ENCODE results near the gene MUC5AC.

The MUC5AC gene

DNA sequence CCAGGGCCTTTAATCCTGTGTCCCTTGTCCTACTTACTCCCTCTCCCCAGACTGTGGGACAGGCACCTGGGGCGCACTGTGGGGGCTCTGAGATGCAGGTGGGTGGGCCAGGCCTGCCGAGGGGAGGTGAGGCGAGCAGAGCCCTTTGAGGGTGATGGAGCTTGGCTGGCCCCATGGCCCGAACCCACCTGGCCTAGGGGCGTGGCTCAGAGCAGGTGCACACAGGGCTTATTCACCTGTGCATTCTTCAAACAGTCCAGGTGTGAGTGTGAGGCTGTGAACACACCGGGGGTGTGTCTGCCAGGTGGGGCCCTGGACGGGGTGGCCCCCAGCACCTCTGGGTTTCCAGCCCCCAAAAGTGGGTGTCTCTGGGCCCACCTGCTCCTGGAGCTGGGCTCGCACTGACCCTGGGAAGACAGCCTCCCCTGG is 9.0 kb upstream of the MUC5AC start:
- no peak for TF ChIP-seq CTCF (IDR thresholded peaks at IDR 0.05)

DNA sequence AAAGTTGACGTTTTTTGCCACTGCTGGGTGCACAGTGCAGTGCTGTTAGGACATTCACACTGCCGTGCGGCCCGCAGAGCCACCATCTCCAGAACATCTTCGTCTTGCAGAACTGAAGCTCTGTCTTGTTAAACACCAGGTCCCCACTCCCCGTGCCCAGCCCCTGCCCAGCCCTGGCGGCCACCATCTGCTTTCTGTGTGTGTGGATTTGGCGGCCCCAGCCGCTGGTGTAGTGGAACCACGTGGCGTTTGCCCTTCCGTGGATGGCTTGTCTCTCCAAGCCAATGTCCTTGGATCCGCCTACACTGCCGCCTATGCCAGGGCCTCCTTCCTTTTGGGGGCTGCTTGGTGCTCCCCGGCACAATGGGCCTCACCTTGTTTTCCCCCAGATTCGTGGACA is 8.2 kb upstream of the MUC5AC start:
- TF ChIP-seq CTCF (IDR thresholded peaks at IDR 0.05) = no peak

DNA sequence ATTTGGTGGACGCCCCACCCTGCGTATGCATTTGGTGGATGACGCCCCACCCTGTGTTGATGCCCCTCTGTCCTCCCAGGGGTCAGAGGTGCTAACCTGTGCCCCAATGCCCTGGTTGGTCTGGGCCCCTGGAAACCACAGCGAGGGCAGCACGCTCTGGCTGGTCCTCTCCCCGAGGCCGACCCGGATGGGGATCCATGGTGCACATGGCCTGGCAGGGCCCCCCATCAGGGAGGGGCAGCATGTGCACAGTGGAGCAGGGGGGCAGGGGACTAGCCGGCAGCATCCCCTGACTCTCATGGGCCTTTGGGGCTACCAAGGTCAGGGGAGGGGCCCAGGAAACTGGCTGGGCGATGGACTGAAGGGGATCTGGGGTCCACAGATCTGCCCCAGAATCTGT is 7.6 kb upstream of the MUC5AC start:
- TF ChIP-seq CTCF (IDR thresholded peaks at IDR 0.05) = no peak

DNA sequence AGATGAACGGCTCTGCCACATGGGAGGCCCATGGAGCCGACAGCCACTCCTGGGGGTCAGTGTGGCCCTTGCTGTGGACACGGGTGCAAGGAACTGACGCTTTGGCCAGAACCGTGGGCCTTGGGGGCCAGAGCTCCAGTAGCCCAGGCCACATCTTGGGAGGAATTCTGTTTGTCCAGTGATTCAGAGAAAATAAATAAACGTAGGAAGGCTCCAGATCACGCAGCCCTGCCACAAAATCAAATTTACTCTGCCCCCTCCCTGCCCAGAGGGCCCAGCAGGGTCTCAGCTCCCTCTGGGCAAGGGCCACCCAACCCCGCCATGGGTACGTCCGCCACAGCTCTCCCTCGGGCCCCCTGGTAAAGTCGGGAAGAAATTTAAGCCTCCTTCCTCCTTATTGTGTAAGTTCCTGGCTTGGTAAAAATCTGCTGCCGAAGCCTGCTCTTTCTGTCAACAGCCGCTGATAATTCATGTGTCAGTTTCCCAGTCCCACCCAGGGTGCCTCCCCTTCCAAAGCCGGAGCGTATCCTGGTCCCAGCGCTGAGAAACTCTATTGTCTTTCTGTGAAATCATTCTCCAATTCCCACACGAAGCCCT is 6.9 kb upstream of the MUC5AC start:
- no peak for TF ChIP-seq CTCF (IDR thresholded peaks at IDR 0.05)

DNA sequence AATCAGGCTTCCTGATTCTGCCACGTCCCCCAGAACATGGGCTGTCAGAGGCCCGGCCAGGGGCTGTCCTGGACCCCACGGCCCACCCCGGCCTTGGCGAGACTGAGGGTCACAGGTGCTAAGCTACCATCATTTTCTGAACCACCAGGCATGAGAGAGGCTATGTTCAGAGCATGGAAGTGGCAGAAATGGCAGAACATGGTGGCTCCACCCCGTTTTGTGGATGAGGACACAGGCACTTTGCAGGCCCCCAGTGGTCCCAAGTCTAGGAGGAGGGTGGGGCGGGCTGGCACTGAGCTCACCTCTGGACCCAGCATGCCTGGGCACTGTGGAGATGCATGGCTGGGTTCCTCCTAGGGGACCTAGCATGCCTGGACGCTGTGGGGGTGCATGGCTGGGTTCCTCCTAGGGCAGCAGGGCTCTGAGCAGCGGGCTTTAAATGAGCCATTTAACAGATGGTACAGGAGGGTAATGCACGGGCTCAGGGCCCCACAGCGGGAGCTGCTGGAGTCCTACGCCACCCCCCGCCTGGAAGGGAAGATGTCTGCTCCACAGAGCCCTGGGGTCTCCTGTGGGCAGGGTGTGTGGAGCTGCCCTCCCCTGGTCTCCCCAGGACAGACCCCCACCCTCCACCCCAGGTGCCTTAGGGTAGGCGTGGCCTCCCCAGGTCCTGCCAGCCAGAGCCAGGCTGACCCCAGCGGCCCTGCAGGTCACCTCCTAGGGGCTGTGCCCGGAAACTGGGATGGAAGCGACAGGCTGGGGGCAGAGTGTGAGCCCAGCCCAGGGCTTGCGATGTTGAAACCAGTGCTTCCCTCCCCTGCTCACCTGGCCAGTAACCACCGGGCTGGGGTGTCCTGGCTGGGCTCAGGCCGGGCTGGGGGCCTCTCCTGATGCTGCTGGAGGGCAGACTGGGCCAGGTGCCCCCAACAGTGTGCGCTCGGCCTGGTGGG is 6.1 kb upstream of the MUC5AC start:
- TF ChIP-seq CTCF (IDR thresholded peaks at IDR 0.05) = no peak

DNA sequence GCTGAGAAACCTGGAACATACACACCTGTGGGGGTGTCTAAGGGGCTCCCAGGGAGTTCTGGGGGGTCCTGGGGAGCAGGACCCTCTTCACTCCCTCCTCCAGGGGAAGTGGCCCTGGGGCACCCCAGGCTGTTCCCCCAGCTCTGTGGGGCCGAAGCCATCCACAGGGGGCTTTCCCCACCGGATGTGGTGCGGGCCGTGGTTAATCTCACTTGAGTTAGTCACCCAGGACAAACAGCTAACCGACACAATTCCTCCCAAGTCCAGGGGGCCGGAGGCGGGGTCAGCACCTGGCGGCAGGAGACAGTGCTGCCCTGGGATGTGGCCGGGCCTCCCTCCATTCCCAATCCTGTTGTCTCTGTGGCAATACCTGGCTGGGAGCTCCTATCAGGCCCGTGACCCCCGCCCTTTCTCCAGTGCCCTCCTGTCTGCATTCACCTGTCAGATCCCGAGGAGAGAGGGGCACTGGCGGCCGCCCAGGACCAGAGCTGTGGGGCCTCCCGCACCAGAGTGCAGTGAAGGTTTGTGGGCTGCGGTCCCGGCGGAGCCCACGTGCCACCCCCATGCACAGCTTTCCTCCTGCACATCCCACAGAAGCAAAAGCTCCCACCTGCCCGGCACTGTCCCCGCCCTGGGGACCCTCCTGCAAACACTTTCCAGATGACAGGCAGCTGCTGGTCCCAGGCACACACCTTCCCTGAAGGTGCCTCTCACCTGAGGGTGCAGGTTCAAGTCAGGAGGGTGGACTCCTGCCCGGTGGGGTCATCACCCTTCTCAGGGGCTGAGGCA is 5.2 kb upstream of the MUC5AC start:
- TF ChIP-seq CTCF (IDR thresholded peaks at IDR 0.05) = no peak

- no peak for TF ChIP-seq CTCF (IDR thresholded peaks at IDR 0.05)
These were observed 4.4 kb upstream of the MUC5AC start for GRCh38 chr11:1153105-1153950.

Data from LNCAP (cell line).